SKM-1 treated with dmso at 0.1 percent for 144 hours (cell line): ENCODE data around the gene SCGB3A2.
"Not testable (repeated sequence)": the region's sequence is repeated elsewhere in the genome, so short reads cannot be mapped to it uniquely, and the experiment has no call there.

ENCODE experiments used
- DNase-seq: peaks from one replicate; lab custom pipeline; 2025; ENCODE audit not compliant: unreplicated experiment; lab: John Stamatoyannopoulos, UW

The SCGB3A2 gene

DNA sequence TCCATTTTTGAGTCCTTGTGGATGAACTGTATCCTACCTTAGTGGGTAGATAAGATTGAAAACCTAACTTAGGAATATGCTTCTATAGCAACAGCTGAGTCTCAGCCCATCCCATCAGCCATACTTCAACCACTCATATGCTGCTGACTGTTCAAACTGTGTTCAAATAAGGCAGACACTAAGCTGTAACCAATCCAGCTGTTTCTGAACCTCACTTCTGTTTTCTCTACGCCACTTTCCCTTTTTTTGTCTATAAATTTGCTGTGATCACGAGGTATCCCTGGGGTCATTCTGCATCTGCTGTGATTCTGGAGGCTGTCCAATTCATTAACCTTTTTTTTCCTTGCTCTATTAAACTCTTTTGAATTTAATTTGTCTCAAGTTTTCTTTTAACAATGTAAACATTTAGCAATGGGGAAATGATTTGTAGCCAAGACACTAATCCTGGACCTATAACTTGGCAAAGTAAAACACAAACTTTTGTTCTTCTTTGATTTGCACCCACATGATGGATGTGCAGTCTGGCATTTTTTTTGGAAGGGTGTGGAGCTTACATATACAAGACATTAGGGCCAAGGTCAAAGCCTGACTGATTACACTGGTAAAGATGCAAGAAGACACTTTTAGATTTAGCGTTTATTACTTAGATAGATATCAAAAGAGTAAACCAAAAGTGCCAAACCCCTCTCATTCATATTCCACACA is 14.9 kb upstream of the SCGB3A2 start:
- DNase-seq, result no peak

DNA sequence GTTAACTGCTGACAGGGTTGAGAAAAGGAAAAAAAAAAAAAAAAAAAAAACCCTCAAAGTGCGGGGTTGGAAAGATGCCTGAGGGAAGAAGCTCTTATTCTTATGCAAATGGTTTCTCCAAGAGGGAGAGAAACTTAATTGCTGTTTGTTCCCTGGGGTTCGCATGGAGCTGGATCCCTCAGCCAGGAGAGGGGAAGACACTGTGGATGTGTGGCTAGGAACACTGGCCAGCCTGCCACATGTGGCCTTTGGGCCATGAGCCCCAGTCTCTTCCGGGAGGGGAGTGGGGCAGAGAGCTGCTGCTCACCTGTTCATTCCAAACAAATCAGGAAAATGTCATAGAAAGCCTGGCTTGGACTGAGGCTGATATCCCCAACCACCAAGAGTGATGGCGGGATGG is 9.4 kb upstream of the SCGB3A2 start:
- DNase-seq, result no peak

DNA sequence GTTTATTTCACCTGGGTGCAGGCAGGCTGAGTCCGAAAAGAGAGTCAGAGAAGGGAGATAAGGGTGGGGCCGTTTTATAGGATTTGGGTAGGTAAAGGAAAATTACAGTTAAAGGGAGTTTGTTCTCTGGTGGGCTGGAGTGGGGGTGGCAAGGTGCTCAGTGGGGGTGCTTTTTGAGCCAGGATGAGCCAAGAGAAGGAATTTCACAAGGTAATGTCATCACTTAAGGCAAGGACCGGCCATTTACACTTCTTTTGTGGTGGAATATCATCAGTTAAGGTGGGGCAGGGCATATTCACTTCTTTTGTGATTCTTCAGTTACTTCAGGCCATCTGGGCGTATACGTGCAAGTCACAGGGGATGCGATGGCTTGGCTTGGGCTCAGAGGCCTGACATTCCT is 8.6 kb upstream of the SCGB3A2 start:
- not testable (repeated sequence) for DNase-seq

DNA sequence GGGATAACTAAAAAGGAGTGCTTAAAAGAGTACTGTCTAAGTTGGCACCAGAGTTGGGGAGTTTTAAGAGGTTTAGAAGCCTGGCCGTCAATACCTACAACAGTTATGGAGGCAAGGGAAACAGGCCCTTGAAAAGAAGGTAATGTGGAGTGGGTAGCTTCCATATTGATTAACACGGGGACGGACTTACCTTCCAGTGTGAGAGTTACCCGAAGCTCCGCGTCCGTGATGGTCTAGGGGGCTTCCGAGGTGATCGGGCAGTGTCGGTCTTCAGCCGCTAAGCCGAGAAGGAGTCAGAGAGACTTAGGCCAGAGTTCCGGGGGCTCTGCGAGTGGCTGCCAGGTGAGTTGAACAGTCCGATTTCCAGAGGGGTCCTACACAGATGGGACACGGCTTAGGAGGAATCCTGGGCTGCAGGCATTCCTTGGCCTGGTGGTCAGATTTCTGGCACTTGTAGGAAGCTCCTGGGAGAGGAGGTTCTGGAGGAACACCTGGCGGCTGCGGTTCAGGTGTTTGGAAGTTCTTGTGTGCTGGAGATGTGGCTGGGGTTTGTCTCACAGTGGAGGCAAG is 6.4 kb upstream of the SCGB3A2 start:
- DNase-seq, result not testable (repeated sequence)

DNA sequence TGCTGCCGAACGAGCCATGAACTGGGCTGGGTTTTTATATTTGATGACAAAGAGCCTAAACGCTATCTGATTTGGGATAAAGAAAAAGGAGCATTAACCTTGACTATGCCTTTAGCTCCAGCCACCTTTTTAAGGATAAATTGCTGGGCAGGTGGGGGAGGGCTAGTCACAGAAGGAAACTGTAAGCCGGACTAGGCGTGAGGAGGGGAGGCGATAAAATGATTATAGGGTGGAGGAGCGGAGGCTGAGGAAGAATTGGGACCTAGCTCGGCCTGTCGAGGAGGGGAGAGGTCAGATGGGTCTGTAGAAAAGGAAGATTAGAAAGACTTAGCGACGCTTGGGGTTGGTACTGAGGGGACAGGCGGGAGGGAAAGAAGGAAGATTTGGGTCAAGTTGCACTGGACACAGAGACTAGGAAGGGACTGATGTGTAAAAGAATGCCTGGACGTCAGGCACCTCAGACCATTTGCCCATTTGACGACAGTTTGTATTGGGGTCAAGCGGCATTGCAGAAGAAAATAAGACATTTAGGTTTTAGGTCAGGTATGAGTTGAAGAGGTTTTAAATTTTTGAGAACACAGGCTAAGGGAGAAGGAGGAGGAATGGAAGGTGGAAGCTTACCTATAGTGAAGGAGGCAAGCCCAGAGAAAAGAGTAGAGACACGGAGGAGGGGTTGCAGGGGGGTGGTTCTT is 5.6 kb upstream of the SCGB3A2 start:
- not testable (repeated sequence) for DNase-seq

DNA sequence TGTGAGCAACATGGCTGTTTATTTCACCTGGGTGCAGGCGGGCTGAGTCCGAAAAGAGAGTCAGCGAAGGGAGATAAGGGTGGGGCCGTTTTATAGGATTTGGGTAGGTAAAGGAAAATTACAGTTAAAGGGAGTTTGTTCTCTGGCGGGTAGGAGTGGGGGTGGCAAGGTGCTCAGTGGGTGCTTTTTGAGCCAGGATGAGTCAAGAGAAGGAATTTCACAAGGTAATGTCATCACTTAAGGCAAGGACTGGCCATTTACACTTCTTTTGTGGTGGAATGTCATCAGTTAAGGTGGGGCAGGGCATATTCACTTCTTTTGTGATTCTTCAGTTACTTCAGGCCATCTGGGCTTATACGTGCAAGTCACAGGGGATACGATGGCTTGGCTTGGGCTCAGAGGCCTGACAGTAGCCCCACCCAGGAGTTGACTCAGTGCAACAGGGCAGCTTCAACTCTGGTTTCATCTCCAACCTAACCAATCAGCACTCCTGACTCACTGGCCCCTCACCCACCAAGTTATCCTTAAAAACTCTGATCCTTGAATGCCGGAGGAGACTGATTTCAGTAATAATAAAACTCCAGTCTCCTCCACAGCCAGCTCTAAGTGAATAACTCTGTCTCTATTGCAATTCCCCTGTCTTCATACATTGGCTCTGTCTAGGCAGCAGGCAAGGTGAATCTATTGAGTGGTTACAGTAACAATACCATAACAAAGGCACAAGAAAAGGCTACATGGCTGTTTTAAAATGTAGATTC is 4.2 kb upstream of the SCGB3A2 start:
- not testable (repeated sequence) for DNase-seq

DNA sequence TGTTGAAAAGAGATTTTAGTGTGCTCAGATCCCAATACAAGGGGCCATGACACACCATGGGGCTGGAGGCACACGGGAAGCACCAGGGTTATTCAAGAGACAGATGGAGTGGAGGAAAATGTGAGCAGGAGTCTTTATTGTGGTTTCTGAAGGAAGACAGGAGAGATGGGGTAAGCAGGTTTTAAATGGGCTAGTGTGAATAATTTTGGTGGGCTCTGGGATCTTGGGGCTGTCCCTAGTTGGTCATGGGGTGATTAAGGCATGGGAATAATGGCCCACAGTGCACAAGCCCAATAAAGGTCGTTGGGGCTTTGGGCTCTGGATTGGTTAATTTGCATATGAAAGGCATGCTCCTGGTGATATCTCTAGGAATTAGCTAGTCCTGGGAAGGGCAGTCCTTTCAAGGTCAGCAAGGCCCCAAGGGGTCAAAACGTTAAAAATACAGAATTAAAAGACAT is 3.6 kb upstream of the SCGB3A2 start:
- no peak for DNase-seq

DNA sequence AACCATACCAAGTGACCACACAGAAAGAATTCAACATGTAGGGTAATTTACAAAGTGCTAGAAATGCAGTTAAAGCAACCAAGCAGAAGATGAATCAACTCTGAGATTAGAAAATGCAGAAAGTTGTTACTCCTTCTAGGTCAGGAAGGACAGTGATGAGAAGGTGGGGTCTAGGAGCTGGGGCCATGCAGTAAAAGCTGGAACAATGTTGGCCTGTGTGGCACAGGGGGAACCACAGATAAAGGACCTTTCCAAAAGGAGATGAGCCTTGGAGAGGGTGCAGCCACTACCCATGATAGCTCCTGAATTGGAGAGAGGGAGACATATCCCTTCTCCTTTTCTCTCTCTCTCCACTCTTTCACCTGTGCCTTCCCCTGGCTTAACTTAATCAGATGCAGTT is 2.4 kb upstream of the SCGB3A2 start:
- no peak for DNase-seq

DNA sequence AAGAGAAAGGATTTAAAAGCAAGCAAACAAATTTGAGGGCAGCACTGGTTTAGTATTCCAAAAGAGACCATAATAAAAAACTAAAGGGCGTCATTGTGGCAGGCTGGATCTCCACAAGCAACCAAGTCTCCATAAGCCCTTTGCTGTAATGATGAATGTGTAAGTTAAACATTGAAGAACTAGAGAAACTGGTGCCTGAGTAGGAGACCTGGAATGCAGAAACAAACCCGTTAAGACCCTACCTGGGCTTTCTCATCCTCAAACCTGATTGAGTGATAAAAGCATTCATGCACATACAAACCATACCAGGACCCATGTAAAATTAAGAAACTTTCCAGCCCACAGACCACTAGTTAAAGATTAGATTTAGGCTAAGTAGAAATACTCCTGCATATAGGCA is 1.9 kb upstream of the SCGB3A2 start:
- no peak for DNase-seq

DNA sequence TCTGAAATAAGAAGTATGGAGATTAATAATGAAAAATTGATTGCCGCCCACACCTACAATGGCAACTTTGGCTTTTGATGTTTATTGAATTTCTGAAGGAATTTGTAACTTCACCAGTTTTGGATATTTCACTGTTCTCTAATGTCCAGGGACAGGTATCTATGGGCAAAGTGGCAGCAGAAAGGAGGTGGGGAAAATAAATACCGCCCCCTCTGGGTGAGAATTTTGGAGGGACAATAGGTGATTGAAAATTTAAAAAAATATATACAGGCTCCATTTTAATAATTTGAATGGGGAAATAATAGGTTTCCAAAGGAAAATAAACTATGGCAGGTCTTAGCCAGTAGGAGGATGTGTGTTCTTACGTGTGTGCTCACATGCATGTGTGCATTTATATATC is 1.3 kb downstream of the SCGB3A2 start:
- DNase-seq, result no peak

DNA sequence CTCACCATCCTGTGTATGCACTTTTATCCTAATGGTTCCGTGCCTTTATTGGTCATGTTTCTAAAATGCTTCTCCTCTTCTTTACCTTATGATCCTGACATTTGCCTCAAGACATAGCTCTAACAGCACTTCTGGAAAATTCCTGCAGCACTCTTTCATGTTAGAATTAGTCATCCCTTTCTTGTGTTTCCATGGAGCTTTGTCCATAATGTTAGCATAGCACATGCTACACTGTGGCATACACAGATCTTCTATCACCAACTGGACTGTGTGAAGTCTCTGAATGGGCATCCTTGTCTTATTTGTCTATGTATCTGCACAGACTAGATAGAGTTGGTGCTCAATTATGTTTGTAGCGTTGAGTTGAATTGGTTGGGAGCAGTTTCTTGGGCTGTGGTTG is 2.0 kb downstream of the SCGB3A2 start:
- DNase-seq, result no peak

DNA sequence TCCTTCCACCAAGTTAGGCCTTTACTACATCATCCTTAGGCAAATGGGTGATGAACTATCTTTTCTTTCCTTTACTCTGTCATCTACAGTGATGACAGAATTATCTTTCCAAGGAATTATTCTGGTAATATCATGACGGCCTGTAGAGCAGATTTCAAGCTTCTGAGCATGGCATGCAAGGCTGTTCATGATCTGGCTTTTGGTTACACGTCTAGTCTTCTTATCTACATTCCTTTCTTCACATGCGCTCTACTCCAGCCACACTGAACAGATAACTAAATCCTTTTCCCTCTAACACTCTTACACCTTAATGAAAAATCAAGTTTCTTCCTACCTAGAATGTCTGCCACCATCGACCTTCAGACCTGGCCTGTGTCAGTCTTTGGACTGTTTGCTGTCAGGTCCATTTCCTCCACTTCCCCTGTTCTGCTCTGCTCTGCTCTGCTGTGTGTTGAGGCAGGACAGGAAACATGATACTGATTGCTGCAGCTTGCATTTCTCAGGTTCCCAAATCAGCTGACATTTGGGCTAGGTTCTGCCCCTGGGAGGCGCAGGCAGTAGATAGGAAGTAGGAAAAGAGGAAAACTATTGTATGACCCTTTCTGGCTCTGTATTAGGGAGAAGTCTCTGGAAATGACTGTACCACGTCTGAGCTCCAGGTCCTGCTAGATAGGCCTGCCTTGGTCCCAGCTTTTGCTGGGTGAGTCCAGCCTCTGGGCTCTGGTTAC is 4.2 kb downstream of the SCGB3A2 start:
- DNase-seq, result no peak

DNA sequence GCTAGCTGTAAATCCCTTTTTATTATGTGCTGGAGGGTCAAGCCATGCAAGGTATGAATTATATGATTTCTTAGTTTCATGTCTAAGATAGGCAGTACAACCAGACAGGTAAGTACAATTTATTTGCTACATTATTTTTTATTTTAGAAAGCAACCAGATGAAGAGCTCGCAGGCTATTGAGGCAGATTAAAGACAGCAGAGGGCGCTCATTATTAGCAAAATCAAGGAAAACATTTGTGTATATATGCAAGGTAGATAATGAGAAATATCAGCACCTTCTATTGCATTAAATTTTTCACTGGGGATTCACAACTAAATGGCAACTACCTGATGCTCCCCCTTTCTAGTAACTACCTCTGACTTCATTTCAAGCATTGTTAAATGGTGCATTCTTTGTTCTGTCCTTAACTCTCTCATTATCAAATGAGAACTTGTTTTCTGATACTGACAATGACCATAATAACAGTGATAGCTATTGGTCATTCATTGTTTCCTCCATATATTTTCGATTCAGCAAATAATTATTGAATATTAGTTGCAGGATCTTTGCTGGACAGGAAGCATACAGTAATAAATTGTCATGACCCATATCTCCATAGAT is 8.6 kb downstream of the SCGB3A2 start:
- peak; percentile 13 for DNase-seq

DNA sequence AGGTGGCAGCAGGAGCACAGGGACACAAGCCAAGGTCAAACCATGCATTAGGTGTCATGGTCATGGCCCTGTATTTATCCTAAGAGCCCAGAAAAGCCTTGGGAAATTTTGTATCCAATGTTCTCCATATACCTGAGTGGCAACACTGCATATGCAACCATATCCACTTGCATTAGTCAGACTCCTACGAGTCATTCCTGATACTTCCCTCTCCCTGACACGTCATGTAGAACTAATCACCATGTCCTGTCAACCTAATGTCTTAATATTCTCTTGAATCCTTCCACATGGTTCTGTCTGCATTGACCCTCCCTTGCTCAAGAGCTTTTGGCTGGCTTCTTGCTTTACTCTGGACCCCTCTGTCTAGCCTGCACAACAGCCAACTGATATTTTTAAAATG is 9.4 kb downstream of the SCGB3A2 start:
- DNase-seq, result no peak

DNA sequence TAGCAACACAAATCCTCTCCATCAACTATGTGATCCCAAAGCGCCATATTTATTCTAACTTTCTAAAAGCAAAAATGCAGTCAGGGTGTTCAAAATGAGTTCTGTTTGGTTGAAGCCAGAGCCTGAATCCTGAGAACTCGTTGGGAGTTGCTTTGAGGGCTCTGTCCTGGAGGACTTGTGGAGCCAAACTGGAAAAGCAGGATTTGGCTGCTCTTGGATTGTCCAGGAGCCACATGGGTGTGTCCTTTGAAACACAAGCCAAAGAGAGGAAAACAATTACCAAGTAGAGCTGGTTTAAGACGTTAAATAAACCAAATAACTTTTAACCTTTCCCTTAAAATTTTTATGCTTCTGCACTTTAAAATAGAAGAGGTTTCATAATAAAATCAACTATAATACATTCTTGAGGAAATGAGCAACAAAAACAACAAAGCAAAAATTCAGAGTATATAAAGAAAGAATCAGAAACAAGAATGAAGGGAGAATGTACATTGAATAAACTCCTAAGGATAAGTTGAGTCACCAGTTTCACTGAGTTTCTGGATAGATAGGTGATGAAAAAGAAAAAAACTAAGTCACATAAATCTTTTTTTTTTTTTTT is 14.3 kb downstream of the SCGB3A2 start:
- no peak for DNase-seq

DNA sequence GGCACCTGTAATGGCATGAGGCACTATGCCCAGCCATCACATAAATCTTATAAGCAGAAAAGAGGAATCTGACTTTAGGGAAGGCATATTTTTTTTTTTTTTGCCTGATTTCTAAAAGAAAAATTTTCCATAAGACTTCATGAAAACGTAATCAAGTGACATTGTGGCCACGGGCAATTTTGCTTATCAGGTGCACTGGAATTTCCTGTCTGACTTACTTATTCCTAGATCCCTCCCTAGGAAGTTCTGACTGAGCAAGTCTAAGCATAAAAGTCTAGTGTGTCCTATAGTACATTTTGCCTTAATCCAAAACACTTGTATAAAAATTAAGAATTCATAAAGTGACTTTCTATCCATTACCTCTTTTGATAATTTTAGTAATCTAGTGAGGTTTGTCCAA is 15.3 kb downstream of the SCGB3A2 start:
- no peak for DNase-seq

DNA sequence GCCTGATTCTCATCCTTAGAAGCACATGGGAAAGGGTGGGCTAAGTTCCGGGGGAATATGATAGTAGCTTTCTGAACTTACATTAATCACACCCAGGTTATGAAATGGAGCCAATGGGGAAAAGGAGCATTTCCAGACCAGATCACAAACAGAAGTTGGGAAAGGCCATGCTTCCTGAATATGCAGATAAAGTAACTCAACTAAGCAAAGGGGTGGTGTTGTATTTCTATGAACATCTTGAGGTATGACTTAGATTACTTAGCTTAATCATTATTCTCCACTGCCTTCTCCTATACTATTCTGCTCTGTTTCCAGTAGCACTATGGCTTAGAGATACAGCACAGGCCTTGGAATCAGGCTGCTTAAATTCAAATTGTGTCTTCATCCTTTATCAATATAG is 17.4 kb downstream of the SCGB3A2 start:
- DNase-seq, result no peak

DNA sequence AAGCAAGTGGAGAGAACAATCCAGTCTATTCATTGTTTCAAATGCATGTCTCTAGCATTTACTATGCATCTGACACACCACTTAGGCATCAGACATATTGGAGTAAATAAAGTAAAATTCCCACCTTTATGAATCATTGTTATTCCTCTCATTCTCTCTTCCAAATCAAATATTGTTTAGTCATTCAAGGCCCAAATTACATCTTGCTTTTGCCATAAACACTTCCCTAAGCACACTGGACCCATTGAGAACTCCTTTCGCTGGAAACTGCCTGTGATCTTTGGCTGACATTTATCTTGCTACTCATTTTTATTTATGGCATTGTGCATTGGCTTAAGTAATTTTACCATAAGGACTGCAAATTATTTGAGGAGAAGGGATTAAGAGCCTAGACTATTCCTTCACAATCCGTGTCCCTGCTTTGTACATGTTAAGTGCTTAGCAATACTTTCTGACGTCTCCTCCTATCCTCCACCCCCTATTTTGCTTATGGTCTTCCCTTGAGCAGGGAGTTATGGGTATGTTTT is 20.4 kb downstream of the SCGB3A2 start:
- DNase-seq, result no peak

DNA sequence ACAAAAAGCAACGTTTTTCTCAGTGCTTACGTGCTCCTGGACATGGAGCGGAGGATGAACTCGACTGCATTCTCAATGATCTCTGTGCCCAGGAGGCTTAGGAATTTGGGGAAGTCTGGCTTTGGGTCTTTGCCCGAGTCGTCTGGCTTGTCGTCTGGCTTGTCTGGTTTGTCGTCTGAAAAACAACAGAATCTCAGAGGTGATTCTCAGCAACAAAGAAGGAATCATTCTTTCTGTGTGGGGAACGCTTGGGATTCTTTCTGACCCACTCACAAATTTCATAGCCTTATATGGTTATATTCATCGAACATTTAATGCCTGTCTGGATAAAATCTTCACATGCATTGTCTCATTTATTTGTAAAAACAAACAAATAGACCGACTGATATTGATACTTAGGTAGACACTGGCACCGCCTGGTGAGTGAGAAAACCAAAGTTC is 23.1 kb downstream of the SCGB3A2 start:
- no peak for DNase-seq

DNA sequence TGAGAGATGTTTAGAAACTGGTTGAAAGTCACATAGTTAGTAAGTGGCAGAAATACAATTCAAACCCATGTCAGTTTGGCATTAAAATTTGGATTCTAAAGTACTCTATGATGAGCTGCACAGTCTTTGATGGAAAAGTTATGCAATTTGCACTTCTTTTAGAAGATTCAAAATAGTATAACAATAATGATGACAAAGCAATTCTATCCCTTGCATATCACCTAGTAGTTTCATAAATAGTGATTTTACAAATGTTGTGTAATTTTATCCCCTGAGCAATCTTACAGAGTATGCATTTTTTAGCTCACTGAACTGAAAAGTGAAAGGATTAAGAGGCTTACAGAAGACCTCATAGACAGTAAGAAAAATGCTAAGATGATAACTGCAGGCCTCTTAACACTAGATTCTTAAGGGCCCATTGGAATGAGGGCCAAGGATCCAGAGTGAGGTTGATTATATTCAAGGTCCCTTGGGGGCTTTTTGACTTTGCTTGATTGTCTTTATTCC is 24.2 kb downstream of the SCGB3A2 start:
- DNase-seq, result no peak
